HTERT RPE-1 (cell line): ENCODE results near the gene RAI1.

Experiments used
- in situ Hi-C: fragments of 300-500 bp; cut with MboI; formaldehyde crosslinking; loops from 4 replicates; pipeline ENCODE4 v1.14.3; 2020; ENCODE audit warnings: low sequenced_read_pairs

Gene RAI1

DNA sequence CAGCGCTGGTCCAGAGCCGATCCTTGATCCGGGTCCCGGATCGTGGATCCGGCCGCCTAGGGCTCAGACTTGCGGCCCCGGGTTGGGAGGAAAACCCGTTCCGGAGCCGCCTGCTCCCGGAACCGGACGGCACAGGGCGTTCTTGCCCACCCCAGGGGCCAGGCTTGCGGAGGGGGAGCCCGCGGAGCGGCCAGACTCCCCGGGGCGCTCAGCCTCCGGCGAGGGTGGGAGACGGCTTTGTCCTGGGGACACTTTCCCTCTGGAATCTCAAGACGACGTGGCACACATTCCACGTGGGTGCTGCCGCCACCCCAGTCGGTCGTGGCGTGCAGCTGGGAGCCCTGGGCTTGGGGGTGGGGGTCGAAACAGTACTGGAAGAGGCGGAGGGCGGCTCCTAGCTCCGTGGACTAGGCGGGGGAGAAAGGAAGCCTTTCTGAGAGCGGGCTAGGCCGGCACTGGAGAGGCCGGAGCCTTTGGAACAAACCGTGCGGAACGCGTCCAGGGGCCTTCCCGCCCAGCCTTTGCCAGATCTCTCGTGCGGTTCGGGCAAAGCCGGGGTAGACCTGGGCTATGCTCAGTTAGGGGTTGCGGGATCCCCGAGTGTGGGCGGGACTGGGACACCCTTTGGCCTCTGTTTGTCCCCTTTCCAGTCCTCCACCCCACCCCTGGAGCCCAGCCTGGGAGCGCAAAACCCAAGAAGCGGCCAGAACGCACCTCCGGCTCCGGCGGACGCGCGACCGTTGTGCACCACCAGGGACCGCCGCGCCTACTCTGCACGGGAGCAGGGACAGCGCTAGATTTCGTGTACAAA, 129.0 kb downstream of the RAI1 start:
- in situ Hi-C loops = no loop called here

DNA sequence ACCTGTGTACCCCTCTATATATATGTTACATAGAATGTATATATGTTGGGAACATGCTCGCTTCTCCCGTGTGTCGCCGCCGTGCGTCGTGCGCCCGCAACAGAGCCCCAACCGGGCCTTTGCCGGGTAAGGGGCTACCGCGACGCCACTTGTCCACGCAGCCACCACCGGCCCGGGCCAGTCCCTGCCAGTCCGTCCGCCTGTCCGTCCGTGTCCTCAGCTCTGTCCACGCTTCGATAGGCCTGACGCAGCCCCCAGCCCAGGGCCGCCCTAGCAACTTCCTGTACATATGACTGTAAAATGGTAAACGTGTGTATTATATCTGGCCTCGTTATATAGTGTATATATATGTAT, 129.6 kb downstream of the RAI1 start:
- in situ Hi-C loops = no loop called here

DNA sequence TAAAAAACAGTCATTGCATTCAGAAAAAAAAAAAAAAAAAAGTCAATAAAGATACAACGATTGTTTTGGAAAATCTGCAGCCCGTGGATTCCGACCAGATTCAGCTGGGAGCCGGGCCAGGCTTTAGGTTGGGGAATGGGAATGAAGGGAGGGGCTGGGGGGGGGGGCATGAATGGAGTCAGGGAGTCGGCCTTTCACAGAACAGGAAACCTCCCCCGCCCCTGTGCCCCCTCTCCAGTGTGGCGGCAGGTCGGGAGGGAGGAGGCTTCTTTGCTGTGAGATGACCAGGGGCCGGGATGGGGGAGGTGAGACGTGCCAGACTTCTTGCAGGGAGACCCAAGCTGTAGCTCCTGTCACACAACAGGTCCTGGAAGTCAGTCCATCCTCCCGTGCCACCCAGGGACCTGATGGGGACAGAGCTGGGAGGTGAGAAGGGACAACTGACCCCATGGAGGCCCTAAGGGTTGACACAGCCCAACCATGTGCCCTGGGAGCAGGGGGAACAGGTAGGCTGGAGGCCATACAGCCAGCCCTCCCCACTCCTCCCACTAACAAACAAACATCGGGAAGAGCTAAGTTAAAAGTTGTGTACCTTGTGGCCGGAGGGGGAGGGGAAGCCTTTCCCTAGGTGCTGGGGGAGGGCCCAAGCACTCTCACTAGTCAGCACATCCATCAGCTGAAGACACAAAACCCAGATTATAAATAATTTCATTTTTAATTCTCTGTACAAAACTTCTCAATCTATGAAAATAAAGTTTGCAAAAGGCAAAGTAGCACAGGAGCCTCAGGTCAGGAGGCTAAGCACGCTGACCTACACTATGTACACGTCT, 130.3 kb downstream of the RAI1 start:
- in situ Hi-C loops = no loop called here

DNA sequence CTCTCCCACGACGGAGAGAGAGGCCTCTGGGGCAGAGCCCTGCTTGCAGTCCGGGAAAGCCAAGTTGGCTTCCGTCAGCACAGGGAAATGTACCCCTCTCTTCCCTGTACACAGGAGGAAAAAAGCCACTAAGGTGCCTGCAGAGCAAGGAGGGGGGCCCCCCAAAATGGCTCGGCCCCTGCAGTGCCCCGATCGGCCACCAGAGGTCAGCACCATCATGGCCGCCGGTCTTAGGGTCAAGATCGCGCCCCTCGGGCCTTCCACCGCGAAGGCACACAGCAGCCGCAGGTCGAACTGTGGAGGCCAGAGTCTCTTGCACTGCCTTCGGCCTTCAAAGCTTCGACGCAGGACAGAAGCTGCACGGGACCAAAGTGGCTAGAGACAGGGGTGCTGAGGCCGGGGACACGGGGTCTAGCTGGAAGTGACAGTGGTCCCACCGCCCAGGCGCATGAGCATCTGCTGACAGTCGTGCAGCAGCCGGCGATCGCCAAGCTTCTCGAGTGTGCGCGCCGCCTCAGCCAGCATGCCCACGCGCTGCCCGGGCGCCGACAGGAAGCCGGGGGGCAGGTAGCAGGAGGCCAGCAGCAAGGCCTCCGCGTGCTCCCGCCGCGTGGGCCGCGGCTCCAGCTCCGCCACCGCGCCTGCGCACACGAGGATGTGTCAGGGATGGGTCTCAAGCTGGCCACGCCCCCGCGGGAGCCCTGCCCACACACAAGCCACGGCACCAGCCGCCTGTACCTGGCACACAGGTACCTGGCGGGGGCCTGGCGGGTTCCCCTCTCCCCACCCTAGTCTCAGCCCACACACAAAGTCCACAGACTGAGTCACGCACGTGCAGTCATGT, 131.2 kb downstream of the RAI1 start:
- in situ Hi-C loops = no loop called here

DNA sequence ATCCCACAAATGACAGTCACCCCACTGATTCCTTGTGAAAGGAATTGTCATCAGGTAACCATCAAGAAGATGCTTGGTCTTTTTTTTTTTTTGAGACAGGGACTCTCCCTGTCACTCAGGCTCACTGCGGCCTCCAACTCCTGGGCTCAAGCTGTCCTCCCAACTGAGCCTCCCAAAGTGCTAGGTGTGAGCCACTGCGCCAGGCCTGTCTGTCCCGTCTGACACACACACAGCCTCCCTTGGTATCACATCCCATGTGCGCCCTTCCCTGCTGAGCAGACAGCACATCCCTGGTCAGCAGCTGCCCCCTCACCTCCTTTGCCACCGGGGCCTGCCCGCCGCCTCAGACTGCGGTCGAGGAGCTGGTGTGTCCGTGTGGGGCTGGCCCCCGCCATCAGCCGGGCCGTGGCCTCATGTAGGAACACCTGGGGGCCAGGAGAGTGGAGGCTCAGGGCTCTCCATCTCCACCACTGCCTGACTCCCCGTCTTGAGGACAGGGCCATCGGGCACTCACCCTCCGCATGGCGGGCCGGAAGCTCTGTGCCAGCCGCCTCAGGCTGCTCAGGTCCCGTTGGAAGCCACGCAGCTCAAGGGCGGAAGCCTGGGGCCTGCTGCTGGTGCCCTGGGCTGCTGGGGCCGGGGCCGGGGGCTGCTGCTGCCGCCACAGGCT, 131.9 kb downstream of the RAI1 start:
- in situ Hi-C loops = no loop called here

DNA sequence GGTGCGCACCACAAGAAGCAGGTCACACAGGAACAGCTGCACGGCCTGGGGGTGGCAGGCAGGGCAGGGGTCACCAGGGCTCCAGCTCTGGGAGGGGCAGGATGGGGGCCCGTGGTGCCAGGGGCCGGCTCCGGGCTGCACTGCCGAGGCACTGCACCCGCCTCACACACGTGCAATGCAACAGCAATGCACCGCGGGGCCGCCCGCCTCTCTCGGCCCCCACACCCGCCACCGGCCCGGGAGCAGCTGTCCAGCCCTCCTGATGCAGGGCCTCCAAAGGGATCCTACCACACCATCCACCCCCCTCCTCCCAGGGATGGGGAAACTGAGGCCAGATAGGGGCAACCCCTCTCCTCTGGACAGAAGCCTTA, 132.5 kb downstream of the RAI1 start:
- in situ Hi-C loops = no loop called here

DNA sequence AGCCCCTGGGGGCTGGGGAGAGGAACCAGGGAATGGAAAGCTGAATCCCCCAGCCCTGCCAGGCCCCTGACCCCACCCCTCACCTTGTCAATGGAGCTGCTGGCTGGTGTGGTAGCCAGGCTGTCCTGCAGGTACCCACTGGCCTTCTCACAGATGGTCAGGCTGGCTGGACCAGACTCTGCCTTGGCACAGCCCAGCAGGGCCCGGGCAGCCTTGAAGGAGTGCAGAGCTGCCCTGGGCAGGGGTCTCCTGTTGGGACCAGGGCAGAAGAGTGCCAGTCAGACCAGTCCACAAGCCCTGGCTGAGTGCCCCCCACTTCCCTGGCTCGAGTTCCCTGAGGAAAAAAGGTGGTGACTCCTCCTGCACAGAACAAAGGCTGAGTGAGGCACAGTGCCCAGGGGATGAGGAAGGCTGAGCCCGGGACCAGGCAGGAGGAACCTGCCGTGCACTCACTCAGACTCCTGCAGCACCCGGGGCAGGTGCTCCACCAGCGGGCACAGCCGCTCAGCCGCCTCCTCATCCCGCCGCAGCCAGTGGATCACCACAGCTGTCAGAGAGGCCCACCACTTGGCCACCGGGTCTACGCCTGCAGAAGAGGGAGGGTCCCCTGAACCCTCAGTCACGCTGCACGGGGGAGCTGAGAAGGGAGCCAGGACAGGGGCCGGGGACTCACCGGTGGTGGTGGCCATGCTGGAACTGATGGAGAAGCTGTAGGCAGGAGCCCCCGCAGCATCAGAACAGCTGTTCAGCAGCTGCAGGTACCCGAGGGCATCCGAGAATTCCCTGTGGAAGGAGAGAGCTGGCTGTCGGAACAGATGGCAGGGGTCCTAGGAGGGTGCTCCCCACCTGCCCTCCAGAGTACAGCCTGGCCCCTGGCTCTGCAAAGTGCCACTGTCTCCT, 133.2 kb downstream of the RAI1 start:
- in situ Hi-C loops = no loop called here

DNA sequence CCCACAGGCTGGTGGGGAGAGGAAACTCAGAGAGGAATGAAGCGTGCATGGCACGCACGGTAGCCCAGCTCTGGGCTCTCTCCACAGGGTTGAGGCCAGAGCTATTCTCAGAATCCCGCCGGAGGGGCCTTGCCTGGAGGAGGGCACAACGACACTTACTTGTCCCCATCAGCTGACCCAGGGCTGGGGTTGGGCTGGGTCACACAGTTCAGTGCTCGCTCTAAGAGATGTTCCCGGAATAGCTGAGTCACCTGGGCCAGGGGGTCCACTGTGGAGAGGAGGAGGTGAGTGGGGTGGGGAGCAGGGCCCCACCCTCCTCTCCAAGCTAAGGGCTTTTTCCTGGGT, 133.8 kb downstream of the RAI1 start:
- in situ Hi-C loops = no loop called here

DNA sequence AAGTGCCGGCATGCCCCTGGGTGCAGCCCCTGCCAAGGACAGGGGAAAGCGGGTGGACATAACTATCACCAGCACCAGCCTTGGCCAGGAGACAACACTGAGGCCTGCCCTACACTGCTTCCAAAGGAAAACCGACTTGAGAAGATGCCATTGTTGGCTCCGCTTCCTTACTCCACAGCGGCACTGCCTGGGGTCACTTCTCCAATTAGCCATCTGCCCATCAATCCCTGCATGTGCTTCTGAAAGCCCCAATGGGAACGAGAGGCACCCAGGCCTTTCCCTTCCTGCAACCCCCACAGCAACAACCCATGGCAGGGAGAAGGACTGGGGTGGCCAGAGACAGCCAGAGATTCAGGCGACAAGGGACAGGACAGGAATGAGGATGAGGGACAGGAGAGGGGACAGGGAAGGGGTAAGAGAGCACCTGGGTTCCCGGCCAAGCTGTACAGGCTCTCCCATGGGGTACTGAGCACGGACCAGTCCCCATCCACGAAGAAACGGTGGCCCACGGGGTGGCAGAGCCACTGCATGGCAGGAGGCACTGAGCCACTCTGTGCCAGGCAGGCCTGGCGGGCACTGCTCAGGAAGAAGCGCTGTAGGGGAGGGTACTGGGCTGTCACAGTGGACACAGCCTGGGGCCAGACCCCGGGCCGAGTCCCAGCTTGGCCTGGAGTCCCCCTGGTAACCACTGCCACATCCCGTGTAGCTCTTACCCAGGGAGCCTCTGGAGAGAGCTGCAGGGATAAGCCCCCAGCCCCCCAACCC, 134.4 kb downstream of the RAI1 start:
- in situ Hi-C loops = no loop called here

DNA sequence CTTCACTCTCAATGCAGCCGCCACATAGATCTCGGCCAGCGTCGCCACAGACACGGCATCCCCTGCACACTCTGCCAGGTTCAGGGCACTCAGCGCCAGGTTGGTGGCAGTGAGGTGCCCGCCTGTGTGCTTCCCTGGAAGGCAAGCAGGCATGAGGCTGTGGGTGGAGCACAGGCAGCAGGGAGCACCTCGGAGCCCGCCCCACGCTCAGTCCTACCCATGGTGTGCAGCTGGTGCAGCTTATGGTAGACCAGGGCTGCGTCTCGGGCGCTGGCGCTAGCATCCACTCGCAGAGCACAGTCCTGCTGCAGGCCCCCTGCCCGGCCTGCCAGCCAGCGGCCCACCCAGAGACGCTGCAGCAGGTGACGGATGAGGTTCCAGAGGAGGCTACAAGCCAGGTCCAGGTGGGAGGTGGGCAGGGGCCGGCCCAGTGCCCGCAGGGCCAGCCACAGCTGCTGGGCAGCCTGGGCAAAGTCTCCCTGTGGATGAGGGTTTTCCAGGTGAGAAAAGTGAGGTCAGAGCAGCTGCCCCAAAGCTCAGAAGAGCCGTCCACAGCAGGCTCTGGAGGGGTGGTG, 135.1 kb downstream of the RAI1 start:
- in situ Hi-C loops = no loop called here

DNA sequence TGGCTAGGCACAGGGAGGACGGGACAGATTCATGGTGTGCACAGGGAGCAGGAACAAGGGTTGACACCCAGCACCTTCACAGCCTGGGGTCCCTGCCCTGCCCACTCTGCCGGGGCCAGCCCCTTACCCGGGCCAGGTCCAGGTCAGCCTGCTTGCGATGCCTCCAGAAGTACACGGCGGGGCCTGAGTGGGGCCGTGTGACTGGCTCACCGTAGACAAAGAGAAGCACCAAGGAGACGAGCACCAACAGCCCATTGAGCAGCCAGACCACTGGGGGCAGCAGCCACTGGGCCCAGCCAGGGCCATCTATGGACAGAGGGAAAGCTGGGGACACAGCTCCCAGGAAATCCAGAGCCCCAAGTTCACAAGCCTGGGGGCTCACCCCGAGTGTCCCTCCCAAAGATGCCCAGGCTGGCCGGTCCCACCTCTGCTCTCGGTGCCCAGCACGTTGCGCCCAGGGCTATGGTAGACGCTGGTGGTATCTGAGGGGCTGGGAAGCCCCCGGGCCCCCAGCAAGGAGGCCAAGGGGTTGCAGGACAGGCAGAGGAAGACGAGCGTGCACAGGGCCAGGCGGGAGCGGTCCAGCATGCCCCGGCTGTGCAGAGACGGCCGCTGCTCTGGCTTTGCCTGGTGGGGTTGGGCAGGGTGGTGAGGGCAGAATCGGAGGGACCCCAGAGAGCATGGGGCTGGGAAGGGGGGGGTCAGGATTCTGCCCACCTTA, 135.7 kb downstream of the RAI1 start:
- in situ Hi-C loops = no loop called here

DNA sequence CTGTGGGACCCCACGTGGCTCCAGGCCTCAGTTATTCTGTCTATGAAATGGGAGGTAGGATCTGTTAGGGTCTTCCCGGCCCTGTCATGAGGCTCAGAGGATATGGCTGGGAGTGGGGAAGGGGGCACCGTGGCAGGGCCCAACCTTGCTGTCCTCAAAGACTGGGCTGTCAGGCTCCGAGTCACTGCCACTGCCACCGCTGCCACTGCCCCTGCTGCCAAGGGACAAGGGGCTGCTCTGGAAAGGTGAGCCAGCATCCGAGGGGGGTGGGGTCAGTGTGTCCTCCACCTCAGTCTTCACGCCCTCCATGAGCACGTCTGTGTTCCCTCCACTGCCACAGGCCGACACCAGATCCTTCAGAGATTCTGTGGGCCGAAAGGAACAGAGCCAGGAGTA, 136.3 kb downstream of the RAI1 start:
- in situ Hi-C loops = no loop called here

DNA sequence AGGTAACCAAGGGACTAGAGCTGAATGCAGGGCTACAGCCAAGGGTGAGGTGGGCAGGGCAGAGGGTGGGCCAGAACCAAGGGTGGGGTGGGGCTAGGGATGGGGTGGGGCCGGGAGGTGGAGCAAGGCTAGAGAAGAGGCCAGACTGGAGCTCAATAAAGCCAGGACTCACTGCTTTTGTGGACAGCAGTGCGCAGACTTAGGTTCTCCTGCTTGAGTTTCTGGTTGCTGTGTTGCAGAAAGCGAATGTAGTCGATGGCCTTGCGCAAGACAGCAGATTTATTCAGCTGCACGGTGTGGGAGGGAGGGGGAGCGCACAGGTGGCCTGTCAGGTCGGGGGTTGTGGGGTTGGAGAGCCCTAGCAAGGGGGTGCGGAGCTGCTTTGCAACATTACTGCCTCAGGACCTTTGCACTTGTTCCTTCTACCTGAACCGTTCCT, 136.8 kb downstream of the RAI1 start:
- in situ Hi-C loops = no loop called here

DNA sequence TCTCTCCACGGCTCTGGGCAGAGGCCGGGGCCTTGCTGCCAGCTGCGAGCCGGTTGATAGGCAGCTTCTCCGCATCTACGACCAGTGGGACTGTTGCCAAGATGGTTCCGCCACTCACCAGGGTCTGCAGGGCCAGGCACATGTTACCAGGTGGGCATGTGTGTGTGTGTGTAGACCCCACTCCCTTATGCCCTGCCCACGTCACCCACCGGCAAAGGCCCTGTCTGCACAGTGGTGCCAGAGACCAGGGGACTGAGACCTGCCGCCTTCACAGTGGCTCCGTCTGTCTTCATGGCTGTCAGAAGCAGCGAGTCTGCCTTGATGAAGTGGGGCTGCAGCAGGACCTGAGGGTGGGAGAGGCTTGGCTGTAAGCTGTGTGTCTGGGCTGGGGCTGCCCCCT, 137.9 kb downstream of the RAI1 start:
- in situ Hi-C loops = no loop called here

DNA sequence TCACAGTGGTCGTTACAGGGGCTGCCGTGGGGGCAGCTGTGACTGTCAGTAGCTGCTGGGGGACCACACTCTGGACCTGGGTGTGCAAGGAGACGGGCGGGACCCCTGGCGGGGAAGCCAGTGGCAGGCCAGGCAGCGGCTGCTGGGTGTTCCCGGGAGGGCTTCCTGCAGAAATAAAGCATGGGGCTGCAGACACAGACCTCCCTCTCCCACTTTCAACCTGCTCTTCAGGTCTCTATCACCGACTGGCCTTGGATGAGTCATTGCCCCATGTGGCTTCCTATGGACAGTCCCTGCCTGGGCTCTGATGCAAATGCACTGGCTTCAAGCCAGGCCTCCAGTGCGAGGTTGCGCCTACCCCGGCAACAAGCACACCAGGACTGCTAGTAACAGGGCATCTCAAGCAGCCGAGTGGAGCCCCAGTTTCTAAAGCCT, 138.3 kb downstream of the RAI1 start:
- in situ Hi-C loops = no loop called here

DNA sequence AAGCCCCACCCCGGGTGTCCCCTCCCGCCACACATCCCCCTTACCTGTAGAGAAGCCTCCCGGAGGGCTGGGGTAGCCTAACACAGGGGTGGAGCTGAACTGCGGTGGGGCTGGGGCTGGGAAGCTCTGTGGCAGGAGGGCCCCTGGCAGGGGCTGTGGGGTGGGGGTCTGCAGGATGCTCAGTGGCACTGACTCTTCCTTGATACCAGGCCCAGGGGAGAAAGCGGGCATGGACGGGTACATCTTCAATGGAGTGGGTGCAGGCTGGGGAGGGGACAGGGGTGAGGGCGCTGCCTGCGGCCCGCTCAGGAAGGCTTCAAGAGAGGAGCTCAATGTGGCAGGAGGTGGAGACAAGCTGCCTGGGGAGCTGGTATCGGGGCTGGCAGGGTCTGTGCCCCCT, 138.8 kb downstream of the RAI1 start:
- in situ Hi-C loops = no loop called here

DNA sequence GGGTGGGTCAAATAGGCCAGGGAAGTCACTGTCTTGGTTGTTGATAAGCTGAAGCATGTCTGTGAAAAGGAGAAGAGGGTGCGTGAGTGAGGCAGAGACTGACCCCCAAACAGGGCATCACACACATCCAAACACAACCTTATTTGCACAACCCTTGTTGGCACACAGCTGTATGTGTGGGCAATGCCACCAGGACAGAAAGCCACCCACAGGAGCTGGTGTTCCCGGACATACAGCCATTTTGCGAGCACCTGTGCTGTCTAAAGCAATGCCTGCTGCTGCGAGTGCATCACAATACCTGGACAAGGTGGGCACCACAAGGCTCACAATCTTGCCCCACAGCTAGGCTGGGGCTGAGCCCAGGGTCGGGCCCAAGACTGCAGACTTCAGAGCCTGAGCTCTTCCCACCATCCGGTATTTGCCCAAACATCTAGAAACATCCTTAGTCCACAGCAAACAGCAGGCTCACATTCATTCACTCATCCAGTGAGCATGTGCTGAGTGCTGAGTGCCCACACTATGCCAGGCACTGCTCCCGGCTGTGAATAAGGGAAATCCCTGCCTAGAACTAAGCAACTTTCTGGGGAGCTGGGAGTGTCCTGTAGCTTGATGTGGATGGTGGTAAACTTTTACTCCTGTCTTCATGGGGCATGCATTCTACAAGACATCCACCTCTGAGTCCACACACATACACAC, 139.4 kb downstream of the RAI1 start:
- in situ Hi-C loops = no loop called here

DNA sequence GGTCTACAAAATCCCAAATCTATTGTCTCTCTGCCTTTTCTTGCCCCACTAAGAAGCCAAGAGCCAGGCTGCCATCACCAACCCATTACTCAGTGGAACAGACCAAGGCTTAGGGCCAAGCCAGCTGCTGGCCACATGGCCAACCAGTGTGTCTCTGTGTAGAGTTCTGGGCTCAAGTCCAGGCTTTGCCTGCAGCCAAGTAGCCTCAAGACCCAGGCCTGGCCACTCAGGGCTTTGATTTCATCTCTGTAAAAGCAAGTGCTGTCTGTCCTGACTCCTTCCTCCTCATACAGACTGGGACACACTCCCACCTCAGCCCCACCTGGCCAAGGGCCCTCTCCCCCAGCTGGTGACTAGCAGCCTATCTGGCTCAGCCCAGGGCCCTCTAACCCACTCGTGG, 140.9 kb downstream of the RAI1 start:
- in situ Hi-C loops = no loop called here
